ENCODE measurements around the gene FBXO3. TPM values are rescaled to one million over a fixed set of nuclear protein-coding genes. Genes with fewer than 3 reads are reported as not detected.
"Not testable (repeated sequence)": the region's sequence is repeated elsewhere in the genome, so short reads cannot be mapped to it uniquely, and the experiment has no call there.

FBXO3 gene
- 24.4 and 37.2 TPM in 2 replicates for total RNA-seq

- no peak for DNase-seq (ENCODE audit: extremely low read depth, low read depth, low spot score)
Observed at GRCh38 chr11:33773987-33774735, at the start of gene FBXO3. TSS of gene FBXO3 (minus strand) at chr11:33774520. CDS start at chr11:33774497, 23 bp downstream.

- not testable (repeated sequence) for DNase-seq (ENCODE audit: extremely low read depth, low read depth, low spot score)
Observed at GRCh38 chr11:33822981-33823380, 48.7 kb upstream of the FBXO3 start.

GRCh38 chr11:33819278-33820035, 45.1 kb upstream of the FBXO3 start:
- no peak for DNase-seq (ENCODE audit: extremely low read depth, low read depth, low spot score)

- DNase-seq (ENCODE audit: extremely low read depth, low read depth, low spot score), result peak; percentile 55
Observed at GRCh38 chr11:33808228-33808828, 34.0 kb upstream of the FBXO3 start.

GRCh38 chr11:33804471-33804870, 30.2 kb upstream of the FBXO3 start:
- no peak for DNase-seq (ENCODE audit: extremely low read depth, low read depth, low spot score)

GRCh38 chr11:33802194-33802950, 28.1 kb upstream of the FBXO3 start:
- peak; percentile 41 for DNase-seq (ENCODE audit: extremely low read depth, low read depth, low spot score)

- DNase-seq (ENCODE audit: extremely low read depth, low read depth, low spot score), result no peak
Observed at GRCh38 chr11:33801821-33802193, 27.5 kb upstream of the FBXO3 start.

- DNase-seq (ENCODE audit: extremely low read depth, low read depth, low spot score), result no peak
Observed at GRCh38 chr11:33797879-33798278, 23.6 kb upstream of the FBXO3 start.

- no peak for DNase-seq (ENCODE audit: extremely low read depth, low read depth, low spot score)
Observed at GRCh38 chr11:33790040-33790439, 15.7 kb upstream of the FBXO3 start.

GRCh38 chr11:33788095-33788494, 13.8 kb upstream of the FBXO3 start:
- not testable (repeated sequence) for DNase-seq (ENCODE audit: extremely low read depth, low read depth, low spot score)

GRCh38 chr11:33787076-33787475, 12.8 kb upstream of the FBXO3 start:
- DNase-seq (ENCODE audit: extremely low read depth, low read depth, low spot score), result no peak

- DNase-seq (ENCODE audit: extremely low read depth, low read depth, low spot score), result no peak
Observed at GRCh38 chr11:33785609-33786008, 11.3 kb upstream of the FBXO3 start.

GRCh38 chr11:33779849-33780528, 5.7 kb upstream of the FBXO3 start:
- no peak for DNase-seq (ENCODE audit: extremely low read depth, low read depth, low spot score)

- DNase-seq (ENCODE audit: extremely low read depth, low read depth, low spot score), result no peak
Observed at GRCh38 chr11:33778675-33779074, 4.4 kb upstream of the FBXO3 start.

- no peak for DNase-seq (ENCODE audit: extremely low read depth, low read depth, low spot score)
Observed at GRCh38 chr11:33777906-33778305, 3.6 kb upstream of the FBXO3 start.

GRCh38 chr11:33775832-33776470, 1.6 kb upstream of the FBXO3 start:
- no peak for DNase-seq (ENCODE audit: extremely low read depth, low read depth, low spot score)

- no peak for DNase-seq (ENCODE audit: extremely low read depth, low read depth, low spot score)
Observed at GRCh38 chr11:33775467-33775807, 1.1 kb upstream of the FBXO3 start.

GRCh38 chr11:33774736-33775466, 581 bp upstream of the FBXO3 start:
- no peak for DNase-seq (ENCODE audit: extremely low read depth, low read depth, low spot score)

- no peak for DNase-seq (ENCODE audit: extremely low read depth, low read depth, low spot score)
Observed at GRCh38 chr11:33773404-33773986, 825 bp downstream of the FBXO3 start.
